GM18868 (cell line): ENCODE data around the gene STK11.
A peak's percentile ranks its signal among the peaks of the same experiment; 100 is the strongest.

Experiments used
- ATAC-seq: cut with Tn5 transposase; IDR thresholded peaks from one replicate; pipeline ENCODE4 v1.9.1; 2021; ENCODE audit warnings: mild to moderate bottlenecking, moderate library complexity; ENCODE audit not compliant: unreplicated experiment

Gene STK11

DNA sequence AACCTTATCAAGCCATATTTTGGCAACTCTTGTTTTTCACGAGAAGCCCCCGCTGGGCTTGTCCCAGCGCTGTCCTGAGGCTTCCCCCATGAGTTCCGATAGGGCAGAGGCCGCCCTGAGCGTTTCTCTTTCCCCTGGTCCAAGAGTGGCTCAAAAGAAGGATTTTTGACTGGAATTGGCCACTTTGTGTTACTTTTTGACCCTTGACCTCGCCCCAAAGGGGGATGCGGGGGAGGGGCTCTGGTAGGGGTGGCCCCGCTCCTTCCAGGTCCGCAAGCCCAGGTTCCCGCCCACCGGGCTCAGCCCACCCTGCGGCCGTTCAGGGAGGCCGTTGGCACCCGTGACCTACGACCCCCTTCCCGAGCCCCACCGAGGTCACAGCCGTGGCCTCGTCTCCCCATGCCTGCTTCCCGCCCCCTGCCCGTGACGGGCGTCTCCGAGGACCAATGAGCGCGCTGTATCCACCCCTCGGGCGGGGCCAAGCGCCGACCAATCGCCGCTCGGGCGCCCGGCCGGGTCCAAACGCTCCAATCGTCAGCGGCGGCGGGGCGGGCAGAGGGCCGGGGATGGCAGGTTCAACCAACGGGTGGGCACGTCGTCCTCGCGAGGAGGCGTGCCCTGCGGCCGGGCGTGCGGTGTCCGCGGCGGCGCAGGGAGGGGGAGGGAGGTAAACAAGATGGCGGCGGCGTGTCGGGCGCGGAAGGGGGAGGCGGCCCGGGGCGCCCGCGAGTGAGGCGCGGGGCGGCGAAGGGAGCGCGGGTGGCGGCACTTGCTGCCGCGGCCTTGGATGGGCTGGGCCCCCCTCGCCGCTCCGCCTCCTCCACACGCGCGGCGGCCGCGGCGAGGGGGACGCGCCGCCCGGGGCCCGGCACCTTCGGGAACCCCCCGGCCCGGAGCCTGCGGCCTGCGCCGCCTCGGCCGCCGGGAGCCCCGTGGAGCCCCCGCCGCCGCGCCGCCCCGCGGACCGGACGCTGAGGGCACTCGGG, at the start of gene STK11:
STK11 (plus strand) TSS at position 665 of the 986 bp plus-strand sequence. CDS start 1,136 bp downstream, outside the sequence.
- peak; percentile 85 for ATAC-seq

DNA sequence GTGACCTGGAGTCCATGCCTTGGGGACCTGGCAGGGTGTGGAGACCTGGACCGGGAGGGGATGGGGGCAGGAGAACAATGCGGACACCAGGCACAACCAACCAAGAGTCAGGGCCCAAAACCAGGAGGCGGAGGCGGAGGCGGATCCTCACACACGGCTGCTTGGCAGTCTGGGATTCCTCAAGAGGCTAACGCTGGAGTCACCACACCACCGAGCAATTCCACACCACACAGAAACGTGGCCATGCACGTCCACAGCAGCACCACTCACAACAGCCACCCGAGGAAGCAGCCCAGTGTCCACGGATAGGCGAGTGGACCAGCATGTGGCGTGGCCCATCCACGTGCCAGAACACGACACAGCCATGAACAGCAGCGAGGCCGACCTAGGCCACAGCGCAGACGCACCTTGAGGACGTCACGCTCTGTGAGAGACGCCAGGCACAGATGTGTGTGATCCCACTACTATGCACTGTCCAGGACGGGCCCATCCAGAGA, 49.2 kb upstream of the STK11 start:
- ATAC-seq: no peak

DNA sequence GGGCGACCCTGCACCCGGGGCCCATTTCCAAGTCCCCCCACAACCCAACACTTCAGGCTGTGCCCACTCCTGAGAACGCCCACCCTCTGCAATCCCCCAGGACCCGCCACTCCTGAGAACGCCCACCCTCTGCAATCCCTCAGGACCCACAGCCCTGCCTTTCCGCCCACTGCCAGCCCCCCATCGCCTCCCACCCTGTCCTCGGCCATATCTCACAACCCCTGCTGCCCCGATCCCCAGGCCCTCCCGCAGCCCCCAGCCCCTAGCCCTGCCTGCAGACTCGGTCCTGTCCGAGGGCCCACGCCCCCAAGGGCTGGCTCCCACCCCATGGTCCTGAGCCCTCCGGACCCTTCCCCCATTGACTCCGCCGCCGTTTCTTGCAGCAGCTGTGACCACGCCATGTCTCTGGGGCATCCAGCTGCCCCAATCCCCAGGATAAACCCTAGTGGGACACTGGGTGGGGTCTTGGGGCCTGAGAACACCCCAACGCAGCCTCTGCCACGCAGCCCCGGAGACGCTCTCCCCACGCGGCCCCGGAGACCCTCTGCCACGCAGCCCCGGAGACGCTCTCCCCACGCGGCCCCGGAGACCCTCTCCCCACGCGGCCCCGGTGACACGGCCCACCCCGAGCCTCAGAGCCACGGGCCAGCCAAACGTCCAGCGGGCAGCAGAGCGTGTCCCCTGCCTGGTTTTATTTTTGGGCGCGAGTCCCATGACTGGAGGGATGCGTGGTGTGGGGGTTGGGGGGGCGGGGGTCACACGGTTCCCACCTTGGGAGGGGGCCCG, 48.6 kb upstream of the STK11 start:
- ATAC-seq: no peak

- ATAC-seq: no peak
These were observed 47.4 kb upstream of the STK11 start for GRCh38 chr19:1157931-1158884.

- no peak for ATAC-seq
These were observed 46.6 kb upstream of the STK11 start for GRCh38 chr19:1158885-1159448.

GRCh38 chr19:1159864-1160595, 45.5 kb upstream of the STK11 start:
- ATAC-seq: no peak

- ATAC-seq: no peak
These were observed 43.9 kb upstream of the STK11 start for GRCh38 chr19:1161716-1162115.

GRCh38 chr19:1162404-1163282, 42.9 kb upstream of the STK11 start:
- no peak for ATAC-seq

DNA sequence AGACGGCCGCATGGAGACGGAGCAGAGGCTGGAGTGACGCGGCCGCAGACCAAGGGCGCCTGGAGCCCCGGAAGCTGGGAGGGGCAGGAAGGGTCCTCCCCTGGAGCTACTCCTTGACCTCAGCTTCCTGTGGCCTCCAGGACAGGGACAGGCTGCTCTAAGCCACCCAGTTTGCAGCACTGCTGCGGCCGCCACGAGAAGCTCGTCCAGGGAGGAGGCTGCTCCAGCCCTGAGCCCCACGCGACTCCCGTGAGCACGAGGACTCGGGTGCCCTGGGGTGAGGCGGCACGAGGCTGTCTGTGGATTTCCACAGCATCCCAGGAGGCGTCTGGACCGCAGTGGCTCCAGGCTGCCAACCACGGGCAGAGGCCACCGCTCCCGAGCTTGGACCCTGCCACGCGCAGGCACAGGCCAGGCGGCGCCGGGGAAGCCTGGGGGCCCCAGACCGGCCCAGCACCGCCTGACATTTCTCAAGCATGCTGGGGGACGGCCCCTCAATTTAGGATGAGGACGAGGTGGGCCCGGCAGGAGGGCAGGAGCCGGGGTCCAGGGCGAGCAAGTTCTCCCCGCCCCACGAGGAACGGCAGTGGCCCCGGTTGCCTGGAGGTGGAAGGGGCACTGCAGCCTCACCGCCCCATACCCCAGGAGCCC, 42.2 kb upstream of the STK11 start:
- ATAC-seq: no peak

DNA sequence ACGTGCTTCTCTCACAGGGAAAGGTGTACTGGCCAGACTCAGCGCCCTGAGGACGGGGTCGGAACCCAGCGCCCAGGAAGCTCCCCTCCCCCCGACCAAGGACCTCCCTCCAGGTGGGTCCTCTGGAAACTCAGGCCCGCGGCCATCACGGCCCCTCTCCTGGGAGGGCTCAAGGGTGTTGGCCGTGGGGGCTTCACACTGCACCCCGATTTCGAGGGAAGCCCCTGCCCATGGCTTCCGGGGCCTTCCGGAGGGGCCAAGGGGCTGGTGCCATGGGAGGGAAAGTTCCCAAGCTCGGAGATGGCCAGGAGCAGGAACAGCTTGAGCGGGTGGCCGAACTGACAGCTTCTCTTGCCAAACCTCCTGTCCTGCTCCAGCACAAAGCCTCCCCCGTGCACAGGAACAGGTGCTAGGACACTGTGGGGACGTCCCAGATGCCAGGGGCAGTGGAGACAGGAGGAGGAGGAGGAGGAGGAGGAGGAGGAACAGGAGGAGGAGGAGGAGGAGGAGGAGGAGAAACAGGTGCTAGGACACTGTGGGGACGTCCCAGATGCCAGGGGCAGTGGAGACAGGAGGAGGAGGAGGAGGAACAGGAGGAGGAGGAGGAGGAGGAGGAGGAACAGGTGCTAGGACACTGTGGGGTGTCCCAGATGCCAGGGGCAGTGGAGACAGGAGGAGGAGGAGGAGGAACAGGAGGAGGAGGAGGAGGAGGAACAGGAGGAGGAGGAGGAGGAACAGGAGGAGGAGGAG, 41.5 kb upstream of the STK11 start:
- ATAC-seq: no peak

DNA sequence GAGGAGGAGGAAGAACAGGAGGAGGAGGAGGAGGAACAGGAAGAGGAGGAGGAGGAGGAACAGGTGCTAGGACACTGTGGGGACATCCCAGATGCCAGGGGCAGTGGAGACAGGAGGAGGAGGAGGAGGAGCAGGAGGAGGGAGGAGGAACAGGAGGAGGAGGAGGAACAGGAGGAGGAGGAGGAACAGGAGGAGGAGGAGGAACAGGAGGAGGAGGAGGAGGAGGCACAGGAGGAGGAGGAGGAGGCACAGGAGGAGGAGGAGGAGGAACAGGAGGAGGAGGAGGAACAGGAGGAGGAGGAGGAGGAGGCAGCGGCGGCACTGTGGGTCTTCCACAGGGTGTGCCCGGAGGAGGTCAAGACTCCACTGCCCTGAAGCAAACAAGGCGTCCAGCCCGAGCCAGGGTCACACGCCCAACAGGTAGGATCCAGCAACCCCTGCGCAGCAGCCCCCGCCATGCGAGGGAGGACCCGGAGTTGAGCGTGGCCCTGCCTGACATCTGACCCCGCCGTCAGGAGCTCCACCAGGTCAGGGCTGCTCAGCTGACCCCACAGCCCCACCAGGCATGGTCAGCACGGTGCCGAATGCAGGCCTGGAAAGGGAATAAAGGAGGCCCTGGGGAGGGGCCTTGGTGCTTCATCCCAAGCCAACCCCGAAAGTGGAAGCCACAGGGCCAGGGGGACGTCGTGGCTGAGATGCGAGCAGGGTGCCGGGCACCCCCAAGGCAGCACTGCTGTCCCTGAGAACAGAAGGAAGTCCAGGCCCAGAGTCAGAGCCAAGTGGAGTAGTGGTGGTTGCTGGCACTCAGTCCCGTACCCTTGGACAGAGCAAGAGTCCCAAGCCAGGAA, 40.7 kb upstream of the STK11 start:
- ATAC-seq: no peak

DNA sequence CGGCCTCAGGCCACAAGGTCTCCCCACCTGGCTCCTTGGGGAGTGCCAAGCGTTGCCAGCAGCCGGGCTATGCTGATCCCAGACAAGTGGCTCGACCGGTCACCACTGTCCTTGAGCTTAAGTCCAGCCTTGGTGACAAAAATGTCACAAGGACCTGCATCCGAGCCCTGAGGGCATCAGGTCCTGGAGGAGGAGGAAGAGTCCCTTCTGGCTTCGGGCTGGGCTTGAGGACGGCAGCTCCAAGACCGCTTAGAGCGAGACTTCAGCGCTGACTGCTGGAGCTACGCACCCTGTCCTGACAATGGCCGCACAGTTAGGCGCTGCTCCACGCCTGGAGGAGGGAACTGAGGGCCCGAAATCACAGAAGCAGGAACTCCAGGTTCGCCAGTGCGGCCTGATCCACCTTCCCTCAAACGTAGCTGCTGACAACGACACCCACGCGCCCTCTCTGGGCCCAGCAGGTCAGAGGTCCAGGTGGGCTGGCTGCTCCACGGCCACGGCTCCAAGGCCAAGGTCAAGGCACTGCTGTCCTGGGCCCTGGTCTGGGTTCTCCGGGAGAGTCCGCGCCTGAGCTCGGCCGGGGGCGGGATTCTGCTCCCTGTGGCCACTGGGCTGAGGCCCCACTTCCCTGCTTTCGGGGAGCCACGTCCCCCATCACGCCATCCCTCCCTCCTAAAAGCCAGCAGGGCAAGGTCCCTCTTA, 38.6 kb upstream of the STK11 start:
- no peak for ATAC-seq

DNA sequence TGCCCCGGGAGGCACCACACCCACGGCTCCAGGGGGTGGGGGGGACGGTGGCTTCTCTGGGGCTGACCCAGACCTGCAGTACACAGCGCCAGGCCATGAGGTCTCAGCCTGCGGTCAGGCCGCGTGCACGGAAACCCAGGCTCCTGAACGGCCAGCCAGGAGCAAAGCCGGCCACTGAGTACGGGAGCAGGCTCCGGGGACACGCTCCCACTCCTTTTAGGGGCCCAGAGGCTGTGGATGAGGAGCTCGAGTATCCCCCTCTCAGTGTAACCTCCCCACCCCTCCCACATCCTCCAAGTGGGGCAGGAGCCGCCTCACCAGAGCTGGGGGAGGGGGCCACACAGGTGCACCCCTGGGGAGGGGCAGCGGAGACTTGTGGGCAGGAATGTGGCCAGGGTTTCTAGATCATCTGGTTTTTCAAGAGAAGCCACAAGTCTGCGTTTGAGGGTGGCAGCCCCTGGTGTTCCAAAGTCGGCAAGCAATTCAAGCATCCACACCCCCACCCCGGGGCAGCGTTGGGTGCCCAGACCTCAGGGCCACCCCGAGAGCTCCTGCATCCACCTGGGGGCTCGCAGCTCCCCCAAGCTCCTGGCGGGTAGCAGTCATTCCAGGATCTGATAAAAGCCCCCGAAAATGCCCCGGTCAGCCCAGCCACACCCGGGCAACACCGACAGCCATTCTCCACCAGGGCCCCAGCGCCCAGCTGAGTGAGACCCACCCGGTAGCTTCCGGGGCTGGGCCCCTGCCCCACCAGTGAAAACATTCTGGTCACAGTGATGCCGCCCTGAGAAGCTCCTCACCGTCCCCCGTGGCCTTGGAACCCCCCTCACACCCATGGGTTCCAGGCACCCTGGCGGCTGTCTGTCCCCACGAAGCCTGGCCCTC, 37.6 kb upstream of the STK11 start:
- no peak for ATAC-seq

DNA sequence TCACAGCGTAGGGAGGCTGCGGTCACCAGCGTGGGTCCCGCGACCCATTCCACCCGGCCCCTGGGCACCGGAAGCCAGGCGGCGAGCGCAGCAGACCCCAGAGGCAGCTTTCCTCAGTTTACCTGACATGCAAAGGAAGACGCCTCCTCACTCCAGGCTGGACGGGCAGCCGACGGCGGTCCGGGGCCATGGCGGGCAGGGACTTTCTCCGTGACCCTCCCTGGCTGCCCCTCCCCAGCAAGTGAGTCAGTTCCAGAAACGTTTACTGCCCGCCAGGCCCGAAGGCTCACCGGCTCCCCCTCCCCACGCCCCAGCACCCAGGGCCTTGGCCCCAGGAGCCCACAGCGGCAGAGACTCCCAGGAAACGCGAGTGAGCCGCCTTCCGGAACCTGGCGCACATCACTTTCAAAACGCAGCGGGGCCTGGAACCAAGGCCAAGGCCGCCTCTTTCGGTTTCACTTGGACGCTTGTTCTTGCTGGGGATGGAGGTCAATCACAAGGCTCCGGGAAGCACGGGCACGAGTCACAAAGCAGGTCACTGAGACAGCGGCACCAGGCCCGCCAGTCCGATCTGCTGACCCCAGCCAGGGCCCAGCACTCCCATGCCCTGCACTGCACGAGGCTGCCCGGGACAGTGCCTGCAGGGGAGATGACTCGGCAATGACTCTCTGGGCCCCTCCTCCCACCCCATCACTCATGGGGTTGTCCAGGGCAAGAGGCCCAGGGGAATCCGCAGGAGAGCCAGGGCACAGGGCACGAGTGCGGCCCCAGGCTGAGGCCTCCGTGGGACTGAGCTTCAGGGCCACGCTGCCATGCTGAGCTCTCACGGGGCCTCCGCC, 36.8 kb upstream of the STK11 start:
- no peak for ATAC-seq
